CD14-positive monocyte (primary cell): Measurements from ENCODE around the gene KRTAP5-5. TPM values are rescaled to one million over a fixed set of nuclear protein-coding genes. Genes with fewer than 3 reads are reported as not detected.

Experiments
- DNase-seq, 3 donors: peaks; one replicate each; pipeline ENCODE4 v3.0.0-alpha.2; 2011 to 2022
- H2AFZ ChIP-seq: 2 replicates; pipeline ENCODE4 v1.6.0; 2012; ENCODE audit warnings: mild to moderate bottlenecking, low read depth, low read length, inconsistent platforms; ENCODE audit not compliant: insufficient read depth, poor library complexity, severe bottlenecking
- H3K27ac ChIP-seq, 2 donors: 1 replicate in 1 of 2; 2 replicates in 1 of 2; pipeline ENCODE4 v1.5.1; 2012 to 2013; ENCODE audit warnings: low read length in 2 of 2, control low read depth in 1 of 2, inconsistent platforms in 1 of 2, low read depth in 1 of 2, mild to moderate bottlenecking in 1 of 2
- H3K27me3 ChIP-seq, 2 donors: one replicate each; pipeline versions ENCODE4 v1.6.0 to v1.6.1; 2011 to 2013; ENCODE audit warnings: low read length in 2 of 2; ENCODE audit not compliant: control insufficient read depth in 2 of 2, insufficient read depth in 2 of 2
- H3K36me3 ChIP-seq, 2 donors: replicated peaks in 1 of 2; 1 replicate in 1 of 2; 2 replicates in 1 of 2; pipeline versions ENCODE4 v1.5.1 to v1.6.1; 2012 to 2013; ENCODE audit warnings: low read length in 2 of 2, control low read depth in 1 of 2, inconsistent platforms in 1 of 2, mild to moderate bottlenecking in 1 of 2; ENCODE audit not compliant: insufficient read depth in 2 of 2, control insufficient read depth in 1 of 2
- H3K4me1 ChIP-seq, 2 donors: 1 replicate in 1 of 2; 2 replicates in 1 of 2; pipeline versions ENCODE4 v1.5.1 to v1.6.1; 2012 to 2013; ENCODE audit warnings: low read length in 2 of 2, control low read depth in 1 of 2, inconsistent platforms in 1 of 2, mild to moderate bottlenecking in 1 of 2, moderate library complexity in 1 of 2; ENCODE audit not compliant: insufficient read depth in 2 of 2, control insufficient read depth in 1 of 2
- H3K4me2 ChIP-seq: replicated peaks from 2 replicates; pipeline ENCODE3; 2012; ENCODE audit warnings: low read length, moderate library complexity, mild to moderate bottlenecking; ENCODE audit not compliant: poor library complexity, severe bottlenecking; ENCODE audit errors: extremely low read depth
- H3K4me3 ChIP-seq, 3 experiments: fragments of 200-600 bp in 1 of 3; sonication (generic) in 1 of 3; replicated peaks in 1 of 3; 1 replicate in 2 of 3; 2 replicates in 1 of 3; pipeline ENCODE4 v1.5.1; 2011 to 2013; ENCODE audit warnings: low read length in 3 of 3, mild to moderate bottlenecking in 3 of 3, control low read depth in 2 of 3, low read depth in 2 of 3, inconsistent platforms in 1 of 3, moderate library complexity in 1 of 3
- H3K79me2 ChIP-seq: 2 replicates; pipeline ENCODE4 v1.6.0; 2012; ENCODE audit warnings: mild to moderate bottlenecking, control low read depth, inconsistent platforms, low read length, moderate library complexity; ENCODE audit not compliant: insufficient read depth
- H3K9ac ChIP-seq: 2 replicates; pipeline ENCODE4 v1.6.0; 2017; ENCODE audit warnings: low read length, mild to moderate bottlenecking; ENCODE audit not compliant: insufficient read depth, poor library complexity, severe bottlenecking
- H3K9me3 ChIP-seq, 2 donors: replicated peaks in 1 of 2; 1 replicate in 1 of 2; 2 replicates in 1 of 2; pipeline versions ENCODE4 v1.5.1 to v1.6.1; 2012 to 2013; ENCODE audit warnings: low read length in 2 of 2, control low read depth in 1 of 2; ENCODE audit not compliant: control insufficient read depth in 1 of 2, insufficient read depth in 1 of 2
- H4K20me1 ChIP-seq: 2 replicates; pipeline ENCODE4 v1.6.0; 2012; ENCODE audit warnings: mild to moderate bottlenecking, low read length, control low read depth, moderate library complexity; ENCODE audit not compliant: insufficient read depth
- H3K27ac Mint-ChIP-seq, 7 donors: one replicate each; pipeline ENCODE4 v1.8.0; 2020; ENCODE audit warnings: mild to moderate bottlenecking in 7 of 7, mixed read lengths in 7 of 7, moderate library complexity in 6 of 7, inconsistent platforms in 2 of 7
- H3K27me3 Mint-ChIP-seq, 3 donors: one replicate each; pipeline ENCODE4 v1.8.0; 2021 to 2022; ENCODE audit warnings: low read depth in 3 of 3, mild to moderate bottlenecking in 3 of 3, mixed read lengths in 3 of 3, moderate library complexity in 3 of 3, inconsistent platforms in 1 of 3
- H3K36me3 Mint-ChIP-seq, 2 donors: one replicate each; pipeline ENCODE4 v1.8.0; 2020; ENCODE audit warnings: mixed read lengths in 2 of 2, inconsistent platforms in 1 of 2, mild to moderate bottlenecking in 1 of 2
- H3K4me1 Mint-ChIP-seq: one replicate; pipeline ENCODE4 v1.8.0; 2020; ENCODE audit warnings: mild to moderate bottlenecking, mixed read lengths
- H3K4me3 Mint-ChIP-seq, 2 donors: one replicate each; pipeline ENCODE4 v1.8.0; 2020; ENCODE audit warnings: mild to moderate bottlenecking in 2 of 2, mixed read lengths in 2 of 2, moderate library complexity in 1 of 2
- H3K9me3 Mint-ChIP-seq, 7 donors: one replicate each; pipeline ENCODE4 v1.8.0; 2020 to 2022; ENCODE audit warnings: mixed read lengths in 7 of 7, mild to moderate bottlenecking in 6 of 7, moderate library complexity in 6 of 7, inconsistent platforms in 2 of 7
- CTCF ChIP-seq: fragments of 200-600 bp; IDR thresholded peaks from one replicate; pipeline ENCODE4 v1.8.0; 2022; ENCODE audit warnings: antibody characterized with exemption, mild to moderate bottlenecking
- WGBS: methylation state at CpG from one replicate; pipeline ENCODE4 v1.1.5; 2013; ENCODE audit warnings: missing lambda C conversion rate; ENCODE audit not compliant: insufficient coverage; 5-methylcytosine and 5-hydroxymethylcytosine counted together
- intact Hi-C, 2 donors: fragments of 100-400 bp; cut with micrococcal nuclease; formaldehyde crosslinking; loops; one replicate each; pipeline versions ENCODE4 v1.15.0 to v1.15.1; 2023
- polyA plus RNA-seq, 3 donors: library from polyadenylated mRNA; depleted of rRNA in 1 of 3; unstranded in 2 of 3; stranded (reverse) in 1 of 3; fragments of 300-500 nt in 2 of 3; fragments of >200 nt in 1 of 3; fragmentation: Illumina TruSeq in 2 of 3; gene quantifications; 1 replicate in 2 of 3; 2 replicates in 1 of 3; pipeline ENCODE4 v1.2.3, GENCODE V29; 2012 to 2021

The KRTAP5-5 gene
- polyA plus RNA-seq, 3 donors = not detected

- no peaks in the 10 kb centered on the region for H3K4me1 Mint-ChIP-seq
- H3K27ac Mint-ChIP-seq = no peak overlapping the region
- H3K4me1 ChIP-seq = no peaks in the 10 kb centered on the region
- H3K27ac ChIP-seq = no peak overlapping the region
- no peak overlapping the region for H3K9ac ChIP-seq
- intact Hi-C loops = no loop called here
- H3K36me3 ChIP-seq = no peaks in the 10 kb centered on the region
- H4K20me1 ChIP-seq = no peaks in the 10 kb centered on the region
- no peaks in the 10 kb centered on the region for H3K36me3 Mint-ChIP-seq
- peaks cover 34 to 45% (median 42%) of the 10 kb centered on the region in 3 donors for H3K27me3 Mint-ChIP-seq
- DNase-seq = no peak
- H3K9me3 ChIP-seq = no peaks in the 10 kb centered on the region
- 100% methylated on average over 1 of the region's 1 CpG for WGBS
- H3K9me3 Mint-ChIP-seq = no peaks in the 10 kb centered on the region
- no peak overlapping the region for H3K4me2 ChIP-seq
- H3K27me3 ChIP-seq = peaks cover 5 to 8% of the 10 kb centered on the region in 2 donors
- no peak overlapping the region for H3K4me3 ChIP-seq
- no peaks in the 10 kb centered on the region for H3K79me2 ChIP-seq
- no peak for TF ChIP-seq CTCF
- no peak overlapping the region for H3K4me3 Mint-ChIP-seq
- H2AFZ ChIP-seq = no peak overlapping the region
Measured at GRCh38 chr11:1603629-1604028, 25.9 kb upstream of the KRTAP5-5 start.

- Mint-ChIP-seq H3K9me3 (no peaks in the 10 kb centered on the region), H3K4me1 (no peaks in the 10 kb centered on the region), H3K36me3 (no peaks in the 10 kb centered on the region), H3K4me3 (no peak overlapping the region), H3K27me3 (peaks cover 29 to 42% (median 36%) of the 10 kb centered on the region in 3 donors), H3K27ac (no peak overlapping the region)
- H3K9ac ChIP-seq = no peak overlapping the region
- no peak overlapping the region for H3K4me3 ChIP-seq
- no peaks in the 10 kb centered on the region for H3K36me3 ChIP-seq
- DNase-seq = no peak
- H2AFZ ChIP-seq = no peak overlapping the region
- H3K4me2 ChIP-seq = no peak overlapping the region
- no peak for TF ChIP-seq CTCF
- peaks cover 5 to 8% of the 10 kb centered on the region in 2 donors for H3K27me3 ChIP-seq
- H3K9me3 ChIP-seq = no peaks in the 10 kb centered on the region
- intact Hi-C loops = no loop called here
- WGBS = 94% methylated on average over 11 of the region's 11 CpGs
- no peak overlapping the region for H3K27ac ChIP-seq
- H3K4me1 ChIP-seq = no peaks in the 10 kb centered on the region
- no peaks in the 10 kb centered on the region for H4K20me1 ChIP-seq
- no peaks in the 10 kb centered on the region for H3K79me2 ChIP-seq
Measured at GRCh38 chr11:1604181-1604580, 25.4 kb upstream of the KRTAP5-5 start.
